Astrocyte of the spinal cord (primary cell): Measurements from ENCODE around the gene AANAT.

Experiments
- DNase-seq: peaks from one replicate; pipeline ENCODE4 v3.0.0; 2011; ENCODE audit warnings: low read depth, low spot score
- H3K4me3 ChIP-seq: 2 replicates; pipeline ENCODE4 v1.5.1; 2011; ENCODE audit warnings: low read depth, mild to moderate bottlenecking, low read length, moderate library complexity
- CTCF ChIP-seq: IDR thresholded peaks from 2 replicates; pipeline ENCODE4 v1.5.1; 2012; ENCODE audit warnings: low read depth, mild to moderate bottlenecking, low read length, inconsistent platforms
- in situ Hi-C: cut with HindIII; loops from 2 replicates; pipeline ENCODE4 v1.10.0; 2017; ENCODE audit warnings: low sequenced_read_pairs

Gene AANAT

GRCh38 chr17:76433693-76434092, 33.7 kb upstream of the AANAT start:
- no peak for DNase-seq
- no peak overlapping the region for H3K4me3 ChIP-seq
- TF ChIP-seq CTCF, result no peak
- in situ Hi-C loops, result no loop called here

GRCh38 chr17:76434870-76435269, 32.5 kb upstream of the AANAT start:
- DNase-seq, result no peak
- in situ Hi-C loops, result no loop called here
- TF ChIP-seq CTCF, result no peak
- H3K4me3 ChIP-seq, result no peak overlapping the region

GRCh38 chr17:76435751-76436150, 31.7 kb upstream of the AANAT start:
- no peak for DNase-seq
- no peak for TF ChIP-seq CTCF
- in situ Hi-C loops, result no loop called here

GRCh38 chr17:76437467-76438402, 29.7 kb upstream of the AANAT start:
- TF ChIP-seq CTCF, result no peak
- DNase-seq, result no peak
- in situ Hi-C loops, result no loop called here
- no peak overlapping the region for H3K4me3 ChIP-seq

More at GRCh38 chr17:76435751-76436150, 31.7 kb upstream of the AANAT start:
- H3K4me3 ChIP-seq, result no peak overlapping the region

GRCh38 chr17:76438906-76439305, 28.5 kb upstream of the AANAT start:
- no peak for DNase-seq
- in situ Hi-C loops, result no loop called here
- no peak overlapping the region for H3K4me3 ChIP-seq
- no peak for TF ChIP-seq CTCF

GRCh38 chr17:76439314-76439928, 28.0 kb upstream of the AANAT start:
- DNase-seq, result no peak
- in situ Hi-C loops, result no loop called here

More at GRCh38 chr17:76439314-76439928, 28.0 kb upstream of the AANAT start:
- no peak overlapping the region for H3K4me3 ChIP-seq
- no peak for TF ChIP-seq CTCF
